Duodenal mucosa (tissue), 2 donors: ENCODE results near the gene GOLPH3.
"Not testable (repeated sequence)": the region's sequence is repeated elsewhere in the genome, so short reads cannot be mapped to it uniquely, and the experiment has no call there.

Experiments
- H3K27ac ChIP-seq: one replicate; pipeline ENCODE4 v1.7.0; 2013; ENCODE audit warnings: low read depth, low read length
- H3K27me3 ChIP-seq, 2 donors: one replicate each; pipeline ENCODE4 v1.7.0; 2013; ENCODE audit warnings: low read length in 2 of 2, control low read depth in 1 of 2; ENCODE audit not compliant: insufficient read depth in 2 of 2, control insufficient read depth in 1 of 2
- H3K36me3 ChIP-seq, 2 donors: one replicate each; pipeline ENCODE4 v1.7.0; 2013; ENCODE audit warnings: low read length in 2 of 2, control low read depth in 1 of 2; ENCODE audit not compliant: insufficient read depth in 2 of 2, control insufficient read depth in 1 of 2
- H3K4me1 ChIP-seq, 2 donors: one replicate each; pipeline ENCODE4 v1.7.0; 2013; ENCODE audit warnings: low read length in 2 of 2, control low read depth in 1 of 2; ENCODE audit not compliant: insufficient read depth in 2 of 2, control insufficient read depth in 1 of 2
- H3K4me3 ChIP-seq, 2 donors: one replicate each; pipeline ENCODE4 v1.7.0; 2013; ENCODE audit warnings: low read length in 2 of 2, low read depth in 1 of 2
- H3K9ac ChIP-seq, 2 donors: one replicate each; pipeline ENCODE4 v1.7.0; 2013; ENCODE audit warnings: low read length in 2 of 2, low read depth in 1 of 2
- H3K9me3 ChIP-seq, 2 donors: one replicate each; pipeline ENCODE4 v1.7.0; 2013; ENCODE audit warnings: low read length in 2 of 2, control low read depth in 1 of 2; ENCODE audit not compliant: control insufficient read depth in 1 of 2

GOLPH3 gene

DNA sequence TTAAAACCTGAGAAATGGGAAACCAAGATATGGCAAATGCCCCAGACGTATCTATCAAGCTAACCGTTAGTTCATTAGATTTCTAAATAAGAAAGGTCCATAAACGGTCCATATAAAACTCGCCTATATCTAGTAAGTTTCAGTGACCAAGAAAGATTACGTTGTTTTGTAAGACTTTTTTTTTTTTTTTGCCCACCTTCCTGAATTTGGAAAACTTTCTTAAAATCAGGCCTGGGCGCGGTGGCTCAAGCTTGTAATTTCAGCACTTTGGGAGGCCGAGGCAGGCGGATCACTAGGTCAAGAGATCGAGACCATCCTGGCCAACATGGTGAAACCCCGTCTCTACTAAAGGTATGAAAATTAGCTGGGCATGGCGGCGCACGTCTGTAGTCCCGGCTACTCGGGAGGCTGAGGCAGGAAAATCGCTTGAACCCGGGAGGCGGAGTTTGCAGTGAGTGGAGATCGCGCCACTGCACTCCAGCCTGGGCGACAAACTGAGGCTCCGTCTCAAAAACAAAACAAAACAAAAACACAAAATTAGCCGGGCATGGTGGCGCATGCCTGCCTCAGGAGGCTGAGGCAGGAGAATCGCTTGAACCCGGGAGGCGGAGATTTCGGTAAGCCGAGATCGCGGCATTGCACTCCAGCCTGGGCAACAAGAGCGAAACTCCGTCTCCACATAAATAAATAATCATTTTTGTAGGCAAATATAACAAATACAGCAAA is 1.8 kb downstream of the GOLPH3 start:
- H3K4me1 ChIP-seq = peaks cover 10 to 16% of the 10 kb centered on the region in 2 donors

DNA sequence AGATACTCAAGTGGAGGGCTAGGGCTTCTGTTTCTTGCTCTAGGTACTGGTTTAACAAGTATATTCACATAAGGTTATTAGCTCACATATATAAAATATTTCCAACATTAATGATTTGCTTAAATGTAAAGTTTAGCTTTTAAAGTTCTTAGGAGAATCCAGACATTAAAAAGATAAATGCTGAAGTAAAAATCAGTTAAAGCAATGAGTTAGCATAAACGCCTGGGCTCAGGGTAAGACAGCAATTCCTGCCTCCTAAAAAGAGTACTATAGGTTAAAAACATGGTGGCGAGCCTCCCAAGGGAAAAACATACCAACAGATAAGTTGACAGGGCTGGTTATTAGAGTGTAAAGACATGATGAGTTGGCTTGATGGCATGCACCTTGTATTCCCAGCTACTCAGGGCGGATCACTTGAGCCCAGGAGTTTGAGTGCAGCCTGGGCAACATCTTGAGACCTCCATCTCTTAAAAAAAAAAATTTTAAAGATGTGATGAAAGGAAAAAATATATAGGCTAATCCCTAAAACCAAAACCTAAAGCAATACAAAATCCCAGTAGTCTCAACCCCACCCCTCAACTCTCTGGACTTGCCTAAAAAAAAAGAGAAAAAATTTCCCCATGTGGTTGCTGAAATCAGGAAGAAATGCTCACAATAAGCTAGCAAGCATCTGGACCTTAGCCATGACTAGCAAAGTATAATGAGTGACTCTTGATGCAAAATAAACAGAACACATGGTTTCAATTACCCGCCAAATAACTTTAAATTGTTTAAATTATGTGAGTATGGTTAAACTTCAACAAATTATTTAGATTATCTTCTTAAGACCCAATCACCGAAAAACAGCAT is 3.6 kb downstream of the GOLPH3 start:
- H3K9ac ChIP-seq = no peak overlapping the region
- no peak overlapping the region for H3K27ac ChIP-seq
- H3K36me3 ChIP-seq = peaks cover 0 to 30% of the 10 kb centered on the region in 2 donors
- H3K4me3 ChIP-seq = no peak overlapping the region
- H3K4me1 ChIP-seq = peaks cover 11 to 24% of the 10 kb centered on the region in 2 donors
- no peaks in the 10 kb centered on the region for H3K27me3 ChIP-seq
- no peaks in the 10 kb centered on the region for H3K9me3 ChIP-seq

More for the DNA sequence above, 1.8 kb downstream of the GOLPH3 start:
- Histone ChIP-seq H3K9ac (peak overlapping the region; percentile 79 to 95), H3K36me3 (peaks cover 0 to 29% of the 10 kb centered on the region in 2 donors), H3K4me3 (peak overlapping the region; percentile 76 to 93), H3K27ac (peak overlapping the region; percentile 27)
- H3K9me3 ChIP-seq, H3K27me3 ChIP-seq: not testable (repeated sequence)

DNA sequence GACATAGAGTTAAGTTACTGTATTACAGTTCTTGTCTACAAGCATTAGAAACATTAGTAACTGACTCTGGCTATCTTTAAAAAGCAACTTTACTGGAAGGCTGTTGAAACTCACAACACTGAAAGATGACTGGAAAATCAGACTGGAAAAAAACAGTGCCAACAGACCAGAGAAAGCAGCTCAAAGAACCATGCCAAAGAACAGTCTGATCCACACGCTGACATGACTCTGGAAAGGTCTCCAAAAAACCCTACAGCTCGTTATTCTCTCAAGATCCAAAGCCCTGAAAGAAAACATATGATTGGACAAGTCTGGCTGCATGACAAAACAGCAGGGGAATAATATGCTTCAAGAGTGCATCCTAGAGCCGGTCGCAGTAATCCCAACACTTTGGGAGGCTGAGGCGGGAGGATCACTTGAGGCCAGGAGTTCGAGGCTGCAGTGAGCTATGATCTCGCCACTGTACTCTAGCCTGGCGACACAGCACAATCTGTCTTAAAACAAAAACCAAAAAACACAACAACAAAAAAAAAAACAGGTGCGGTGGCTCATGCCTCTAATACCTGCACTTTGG is 5.6 kb downstream of the GOLPH3 start:
- H3K4me3 ChIP-seq = no peak overlapping the region
- H3K9ac ChIP-seq = no peak overlapping the region
- no peaks in the 10 kb centered on the region for H3K9me3 ChIP-seq
- H3K36me3 ChIP-seq = peaks cover 0 to 30% of the 10 kb centered on the region in 2 donors
- H3K4me1 ChIP-seq = peaks cover 13 to 24% of the 10 kb centered on the region in 2 donors
- H3K27ac ChIP-seq = no peak overlapping the region
- H3K27me3 ChIP-seq = no peaks in the 10 kb centered on the region

DNA sequence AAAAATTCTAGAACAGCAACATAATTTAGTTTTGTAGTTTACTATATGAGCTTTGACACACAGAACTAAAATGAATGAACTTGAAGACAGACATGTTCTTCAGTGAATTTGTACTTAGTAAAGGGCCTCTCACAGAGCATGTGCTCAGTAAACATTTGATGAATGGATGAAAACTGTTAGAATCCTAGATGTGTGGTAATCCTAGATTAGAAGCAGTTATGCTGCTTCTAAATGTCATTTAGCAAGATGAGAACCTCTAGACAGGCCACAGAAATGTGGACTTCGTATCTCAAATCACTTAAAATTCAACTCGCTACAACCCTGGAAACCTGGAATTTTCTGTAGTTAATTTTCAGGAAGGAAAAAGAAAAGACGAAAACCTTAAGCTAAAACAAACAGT is 8.5 kb downstream of the GOLPH3 start:
- H3K36me3 ChIP-seq = peaks cover 0 to 24% of the 10 kb centered on the region in 2 donors
- no peak overlapping the region for H3K9ac ChIP-seq
- no peaks in the 10 kb centered on the region for H3K9me3 ChIP-seq
- no peaks in the 10 kb centered on the region for H3K27me3 ChIP-seq
- H3K4me3 ChIP-seq = no peak overlapping the region
- H3K4me1 ChIP-seq = peaks cover 13 to 20% of the 10 kb centered on the region in 2 donors
- no peak overlapping the region for H3K27ac ChIP-seq

DNA sequence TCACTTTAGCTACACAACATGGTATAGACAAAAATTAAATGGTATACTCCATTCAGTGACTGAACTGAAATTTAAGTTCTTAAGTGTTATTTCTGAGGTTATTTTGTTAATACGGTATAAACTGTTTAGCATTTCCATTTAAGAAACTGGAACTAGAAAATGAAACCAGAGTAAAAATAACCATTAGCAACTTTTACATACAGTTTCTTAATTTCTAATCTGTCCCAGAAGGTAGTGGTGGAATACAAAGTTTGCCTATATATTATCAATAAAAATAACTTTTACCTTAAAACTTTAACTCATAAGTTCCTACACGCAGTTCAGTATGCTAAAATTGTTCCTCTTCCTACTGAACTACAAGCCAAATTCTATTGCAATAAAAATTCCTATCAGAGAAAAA is 10.3 kb downstream of the GOLPH3 start:
- Histone ChIP-seq H3K36me3 (peaks cover 0 to 14% of the 10 kb centered on the region in 2 donors), H3K9ac (no peak overlapping the region), H3K27ac (no peak overlapping the region), H3K4me3 (no peak overlapping the region), H3K4me1 (peaks cover 8 to 11% of the 10 kb centered on the region in 2 donors), H3K27me3 (no peaks in the 10 kb centered on the region), H3K9me3 (no peaks in the 10 kb centered on the region)

DNA sequence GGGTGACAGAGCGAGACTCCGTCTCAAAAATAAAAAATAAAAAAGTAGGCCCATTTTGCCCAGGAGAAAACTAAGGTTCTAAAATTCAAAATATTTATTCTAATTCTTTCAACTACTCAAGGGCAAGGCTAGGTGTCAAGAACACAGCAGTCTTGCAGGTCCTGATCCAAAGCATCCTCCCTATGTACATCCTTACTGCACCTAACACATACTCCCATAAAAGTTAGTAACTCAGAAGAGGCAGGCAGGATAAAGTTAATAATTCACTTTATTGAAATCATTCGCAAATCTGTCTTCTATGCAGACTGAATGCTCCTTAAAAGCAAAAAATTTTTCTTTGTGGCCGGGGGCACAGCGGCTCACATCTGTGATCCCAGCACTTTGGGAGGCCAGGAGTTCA is 11.1 kb downstream of the GOLPH3 start:
- peaks cover 11 to 14% of the 10 kb centered on the region in 2 donors for H3K4me1 ChIP-seq
- peaks cover 0 to 6% of the 10 kb centered on the region in 2 donors for H3K36me3 ChIP-seq

DNA sequence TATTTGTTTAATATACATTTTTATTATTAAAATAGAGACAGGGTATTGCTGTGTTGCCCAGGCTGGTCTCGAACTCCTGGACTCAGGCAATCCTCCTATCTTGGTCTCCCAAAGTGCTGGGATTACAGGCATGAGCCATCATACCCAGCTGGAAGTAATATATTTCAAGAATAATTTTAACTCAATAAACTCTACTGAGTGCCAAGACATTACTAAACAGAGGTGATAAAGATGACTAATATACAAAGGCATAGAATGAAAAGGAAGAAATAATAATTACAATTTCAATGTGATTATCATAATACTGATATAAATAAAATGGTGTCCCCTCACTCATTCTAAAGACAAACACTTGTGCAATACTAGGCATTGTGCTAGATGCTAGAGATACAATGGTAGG is 13.9 kb downstream of the GOLPH3 start:
- H3K4me3 ChIP-seq = no peak overlapping the region
- H3K9ac ChIP-seq = no peak overlapping the region
- H3K27ac ChIP-seq = no peak overlapping the region
- H3K27me3 ChIP-seq = no peaks in the 10 kb centered on the region
- H3K9me3 ChIP-seq = no peaks in the 10 kb centered on the region
- peaks cover 7 to 10% of the 10 kb centered on the region in 2 donors for H3K4me1 ChIP-seq
- no peaks in the 10 kb centered on the region for H3K36me3 ChIP-seq

More for the DNA sequence above, 11.1 kb downstream of the GOLPH3 start:
- Histone ChIP-seq H3K27me3 (no peaks in the 10 kb centered on the region), H3K4me3 (no peak overlapping the region), H3K9me3 (no peaks in the 10 kb centered on the region), H3K27ac (no peak overlapping the region), H3K9ac (no peak overlapping the region)

DNA sequence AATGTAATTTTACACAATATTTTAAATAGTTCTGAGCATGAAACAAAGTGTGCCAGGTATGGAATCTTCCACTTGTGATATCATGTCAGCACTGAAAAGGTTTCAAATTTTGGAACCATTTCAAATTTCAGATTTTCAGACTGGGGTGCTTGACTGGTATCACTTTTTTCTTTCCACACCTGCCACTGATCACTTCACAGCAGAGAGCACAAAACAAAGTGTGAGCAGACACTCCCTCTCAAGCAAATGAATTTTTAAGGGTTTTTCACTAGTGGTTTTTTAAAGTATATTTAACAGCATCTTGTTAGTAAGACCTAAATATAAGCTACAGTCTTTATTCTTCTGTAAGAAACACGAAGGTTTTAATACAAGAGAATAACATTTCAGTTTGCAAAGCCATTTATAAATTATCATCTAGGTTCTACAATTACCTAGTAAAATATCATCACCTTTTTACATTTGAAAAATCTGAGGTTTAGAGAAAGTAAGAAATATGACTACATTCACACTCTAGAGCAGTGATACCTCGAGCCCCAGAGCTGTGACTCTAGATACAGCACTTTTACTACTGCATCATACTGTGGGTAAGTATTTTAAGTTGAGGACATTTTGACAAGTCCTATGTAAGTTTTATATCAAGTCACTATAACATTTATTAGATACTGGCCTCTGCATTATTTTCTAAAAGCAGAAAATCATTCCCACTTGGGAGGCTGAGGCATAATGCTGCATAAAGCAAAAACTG is 14.6 kb downstream of the GOLPH3 start:
- peaks cover 3 to 12% of the 10 kb centered on the region in 2 donors for H3K4me1 ChIP-seq
- no peaks in the 10 kb centered on the region for H3K27me3 ChIP-seq
- H3K27ac ChIP-seq = no peak overlapping the region
- no peaks in the 10 kb centered on the region for H3K9me3 ChIP-seq
- H3K4me3 ChIP-seq = no peak overlapping the region
- H3K9ac ChIP-seq = no peak overlapping the region
- H3K36me3 ChIP-seq = no peaks in the 10 kb centered on the region

DNA sequence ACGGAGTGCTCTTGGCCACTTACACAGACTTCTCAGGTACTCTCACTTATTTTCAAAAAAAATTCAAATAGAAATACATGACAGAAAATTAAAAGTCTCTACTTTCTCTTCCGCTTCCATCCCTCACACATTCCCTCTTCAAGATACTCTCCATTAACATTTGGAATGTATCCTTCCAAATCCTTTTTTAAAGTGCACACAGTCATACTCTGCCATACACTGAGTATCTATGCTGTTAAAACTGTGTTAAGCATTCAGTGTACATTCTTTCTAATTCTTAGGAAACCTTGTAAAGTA is 15.5 kb downstream of the GOLPH3 start:
- no peaks in the 10 kb centered on the region for H3K27me3 ChIP-seq
- H3K4me3 ChIP-seq = no peak overlapping the region
- H3K36me3 ChIP-seq = no peaks in the 10 kb centered on the region
- no peak overlapping the region for H3K27ac ChIP-seq
- no peak overlapping the region for H3K9ac ChIP-seq
- H3K9me3 ChIP-seq = no peaks in the 10 kb centered on the region
- peaks cover 9 to 20% of the 10 kb centered on the region in 2 donors for H3K4me1 ChIP-seq
